ENCODE results near the gene SP5.
"Not testable (repeated sequence)": the region's sequence is repeated elsewhere in the genome, so short reads cannot be mapped to it uniquely, and the experiment has no call there.

Gene SP5

GRCh38 chr2:170716851-170717598 lies 1.9 kb downstream of the SP5 start:
- Mint-ChIP-seq H3K4me1 (peaks cover 13% of the 10 kb centered on the region), H3K36me3 (no peaks in the 10 kb centered on the region), H3K27ac (no peak overlapping the region), H3K27me3 (peaks cover 64% of the 10 kb centered on the region), H3K9me3 (no peaks in the 10 kb centered on the region), H3K4me3 (no peak overlapping the region)
- no peak for ATAC-seq

- H3K4me3 Mint-ChIP-seq, result no peak overlapping the region
- H3K27me3 Mint-ChIP-seq, result peaks cover 62% of the 10 kb centered on the region
- H3K36me3 Mint-ChIP-seq, result no peaks in the 10 kb centered on the region
- no peak for ATAC-seq
- H3K27ac Mint-ChIP-seq, result no peak overlapping the region
- H3K9me3 Mint-ChIP-seq, result no peaks in the 10 kb centered on the region
- H3K4me1 Mint-ChIP-seq, result peaks cover 13% of the 10 kb centered on the region
Measured at GRCh38 chr2:170717599-170717963, 2.4 kb downstream of the SP5 start.

- Mint-ChIP-seq H3K27ac (no peak overlapping the region), H3K27me3 (peaks cover 57% of the 10 kb centered on the region), H3K4me3 (no peak overlapping the region), H3K4me1 (peaks cover 13% of the 10 kb centered on the region), H3K36me3 (no peaks in the 10 kb centered on the region), H3K9me3 (no peaks in the 10 kb centered on the region)
- ATAC-seq, result no peak
Measured at GRCh38 chr2:170717991-170718589, 3.0 kb downstream of the SP5 start.

GRCh38 chr2:170719810-170720209 lies 4.7 kb downstream of the SP5 start:
- Mint-ChIP-seq H3K4me1 (peaks cover 11% of the 10 kb centered on the region), H3K27ac (no peak overlapping the region), H3K4me3 (no peak overlapping the region), H3K27me3 (peaks cover 64% of the 10 kb centered on the region), H3K36me3 (no peaks in the 10 kb centered on the region), H3K9me3 (no peaks in the 10 kb centered on the region)
- no peak for ATAC-seq

- Mint-ChIP-seq H3K27me3 (peaks cover 68% of the 10 kb centered on the region), H3K36me3 (no peaks in the 10 kb centered on the region), H3K4me3 (no peak overlapping the region), H3K9me3 (no peaks in the 10 kb centered on the region), H3K27ac (no peak overlapping the region), H3K4me1 (no peaks in the 10 kb centered on the region)
- ATAC-seq, result no peak
Measured at GRCh38 chr2:170721678-170722077, 6.5 kb downstream of the SP5 start.

- H3K4me1 Mint-ChIP-seq, result no peaks in the 10 kb centered on the region
- no peak overlapping the region for H3K4me3 Mint-ChIP-seq
- H3K36me3 Mint-ChIP-seq, result no peaks in the 10 kb centered on the region
- H3K27me3 Mint-ChIP-seq, result peaks cover 65% of the 10 kb centered on the region
- no peak for ATAC-seq
- H3K27ac Mint-ChIP-seq, result no peak overlapping the region
- no peaks in the 10 kb centered on the region for H3K9me3 Mint-ChIP-seq
Measured at GRCh38 chr2:170722301-170722700, 7.2 kb downstream of the SP5 start.

- no peak overlapping the region for H3K4me3 Mint-ChIP-seq
- no peaks in the 10 kb centered on the region for H3K4me1 Mint-ChIP-seq
- H3K27me3 Mint-ChIP-seq, result peaks cover 61% of the 10 kb centered on the region
- H3K9me3 Mint-ChIP-seq, result peaks cover 3% of the 10 kb centered on the region
- H3K27ac Mint-ChIP-seq, result no peak overlapping the region
- no peak for ATAC-seq
- no peaks in the 10 kb centered on the region for H3K36me3 Mint-ChIP-seq
Measured at GRCh38 chr2:170723446-170723958, 8.4 kb downstream of the SP5 start.

GRCh38 chr2:170733798-170734600 lies 18.9 kb downstream of the SP5 start:
- Mint-ChIP-seq H3K9me3 (peaks cover 10% of the 10 kb centered on the region), H3K4me3 (no peak overlapping the region), H3K4me1 (no peaks in the 10 kb centered on the region), H3K27me3 (no peaks in the 10 kb centered on the region), H3K27ac (no peak overlapping the region), H3K36me3 (no peaks in the 10 kb centered on the region)
- ATAC-seq, result no peak

- not testable (repeated sequence) for H3K9me3 Mint-ChIP-seq, H3K36me3 Mint-ChIP-seq, H3K4me3 Mint-ChIP-seq, H3K27ac Mint-ChIP-seq, H3K27me3 Mint-ChIP-seq, H3K4me1 Mint-ChIP-seq, ATAC-seq
Measured at GRCh38 chr2:170734601-170735000, 19.5 kb downstream of the SP5 start.

GRCh38 chr2:170736628-170737027 lies 21.5 kb downstream of the SP5 start:
- H3K4me1 Mint-ChIP-seq, result no peaks in the 10 kb centered on the region
- H3K9me3 Mint-ChIP-seq, result peaks cover 6% of the 10 kb centered on the region
- no peak overlapping the region for H3K4me3 Mint-ChIP-seq
- no peaks in the 10 kb centered on the region for H3K27me3 Mint-ChIP-seq
- H3K27ac Mint-ChIP-seq, result no peak overlapping the region
- no peaks in the 10 kb centered on the region for H3K36me3 Mint-ChIP-seq
- ATAC-seq, result no peak

GRCh38 chr2:170737406-170737805 lies 22.3 kb downstream of the SP5 start:
- no peak for ATAC-seq
- peaks cover 6% of the 10 kb centered on the region for H3K9me3 Mint-ChIP-seq
- H3K27ac Mint-ChIP-seq, result no peak overlapping the region
- no peaks in the 10 kb centered on the region for H3K36me3 Mint-ChIP-seq
- H3K27me3 Mint-ChIP-seq, result no peaks in the 10 kb centered on the region
- no peak overlapping the region for H3K4me3 Mint-ChIP-seq
- no peaks in the 10 kb centered on the region for H3K4me1 Mint-ChIP-seq

GRCh38 chr2:170737821-170738220 lies 22.7 kb downstream of the SP5 start:
- H3K36me3 Mint-ChIP-seq, result no peaks in the 10 kb centered on the region
- H3K9me3 Mint-ChIP-seq, result peaks cover 6% of the 10 kb centered on the region
- no peak overlapping the region for H3K27ac Mint-ChIP-seq
- H3K4me3 Mint-ChIP-seq, result no peak overlapping the region
- no peaks in the 10 kb centered on the region for H3K4me1 Mint-ChIP-seq
- no peaks in the 10 kb centered on the region for H3K27me3 Mint-ChIP-seq
- no peak for ATAC-seq

- Mint-ChIP-seq H3K4me1 (no peaks in the 10 kb centered on the region), H3K4me3 (no peak overlapping the region), H3K27me3 (no peaks in the 10 kb centered on the region), H3K36me3 (no peaks in the 10 kb centered on the region), H3K9me3 (peaks cover 6% of the 10 kb centered on the region), H3K27ac (no peak overlapping the region)
- ATAC-seq, result no peak
Measured at GRCh38 chr2:170739048-170739447, 23.9 kb downstream of the SP5 start.

GRCh38 chr2:170739507-170740046 lies 24.4 kb downstream of the SP5 start:
- Mint-ChIP-seq H3K4me1 (no peaks in the 10 kb centered on the region), H3K9me3 (peaks cover 6% of the 10 kb centered on the region), H3K27ac (no peak overlapping the region), H3K27me3 (peaks cover 1% of the 10 kb centered on the region), H3K36me3 (no peaks in the 10 kb centered on the region), H3K4me3 (no peak overlapping the region)
- ATAC-seq, result no peak

GRCh38 chr2:170740660-170741059 lies 25.5 kb downstream of the SP5 start:
- no peaks in the 10 kb centered on the region for H3K36me3 Mint-ChIP-seq
- H3K27me3 Mint-ChIP-seq, result peaks cover 10% of the 10 kb centered on the region
- H3K4me3 Mint-ChIP-seq, result no peak overlapping the region
- H3K4me1 Mint-ChIP-seq, result no peaks in the 10 kb centered on the region
- H3K27ac Mint-ChIP-seq, result no peak overlapping the region
- ATAC-seq, result no peak
- peaks cover 6% of the 10 kb centered on the region for H3K9me3 Mint-ChIP-seq

All from stimulated activated memory B cell treated with anti-CD40 and anti-IgM and Interleukin-4, amounts not matched to agents 10 μg/mL and 1 μg/mL and 100 μg/mL, for 72 hours (primary cell).